D341Med (cell line): Measurements from ENCODE around the gene CASP8AP2.
"Not testable (repeated sequence)": the region's sequence is repeated elsewhere in the genome, so short reads cannot be mapped to it uniquely, and the experiment has no call there.

Source experiments
- DNase-seq: peaks from one replicate; pipeline ENCODE4 v3.0.0; 2012; ENCODE audit warnings: low spot score

CASP8AP2 gene

DNA sequence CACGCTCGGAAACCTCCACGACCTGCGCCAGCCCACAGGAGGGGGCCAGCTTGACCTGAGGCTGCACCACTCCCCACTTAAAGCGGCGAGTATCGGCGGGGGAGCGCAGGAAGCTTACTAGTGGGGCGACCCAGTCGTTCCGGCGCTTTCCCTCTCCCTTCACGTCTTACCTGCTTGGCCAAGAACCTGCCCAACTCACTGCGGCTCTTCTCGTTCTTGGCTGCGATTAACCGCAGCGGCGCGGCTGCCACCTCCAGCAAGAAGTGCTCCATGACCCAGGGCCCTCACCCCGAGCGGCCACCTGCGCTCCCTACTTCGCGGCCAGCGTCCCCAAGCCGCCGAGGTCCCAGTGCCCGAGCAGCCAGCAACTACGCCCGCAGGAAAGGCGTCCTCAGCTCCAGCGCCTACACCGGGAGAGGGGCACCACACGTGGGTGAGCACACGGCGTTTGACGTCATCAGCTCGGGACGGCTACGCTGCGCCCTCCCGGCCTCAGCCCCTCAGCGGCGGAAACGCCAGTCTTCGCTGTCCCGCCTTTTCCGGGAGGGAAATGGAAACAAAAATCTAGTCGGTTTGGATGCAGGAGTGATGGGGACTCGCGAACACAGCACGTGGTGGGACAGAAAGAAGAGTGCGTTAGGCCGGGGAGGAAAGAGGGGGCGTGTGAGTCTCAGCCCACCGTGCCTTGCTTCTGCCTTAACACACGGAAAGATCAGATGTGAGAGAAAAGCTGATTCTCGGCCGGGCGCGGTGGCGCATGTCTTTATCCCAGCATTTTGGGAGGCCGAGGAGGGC, 10.1 kb upstream of the CASP8AP2 start, which contains the start of gene MDN1:
Gene MDN1, minus strand, starts transcription at position 459 of the 795 bp plus-strand sequence. Its CDS starts 187 bp downstream, at position 272.
- peak; percentile 96 for DNase-seq

DNA sequence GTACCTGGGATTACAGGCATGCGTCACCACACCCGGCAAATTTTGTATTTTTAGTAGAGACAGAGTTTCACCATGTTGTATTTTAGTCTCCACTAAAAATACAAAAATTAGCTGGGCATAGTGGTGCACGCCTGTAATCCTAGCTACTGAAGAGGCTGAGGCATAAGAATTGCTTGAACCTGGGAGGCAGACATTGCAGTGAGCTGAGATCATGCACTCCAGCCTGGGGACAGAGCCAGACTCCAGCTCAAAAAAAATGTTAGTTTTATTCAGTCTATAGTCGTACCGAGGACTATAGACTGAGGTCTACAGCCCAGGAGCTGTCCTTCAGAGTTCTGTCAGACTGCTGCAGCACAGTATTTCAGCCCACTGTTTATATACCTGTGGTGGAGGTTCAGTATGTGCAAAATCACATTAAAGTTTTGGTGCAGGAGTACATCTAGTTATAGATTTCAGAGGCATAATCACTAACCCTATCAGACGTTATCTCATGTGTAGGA, 3.6 kb upstream of the CASP8AP2 start:
- no peak for DNase-seq

DNA sequence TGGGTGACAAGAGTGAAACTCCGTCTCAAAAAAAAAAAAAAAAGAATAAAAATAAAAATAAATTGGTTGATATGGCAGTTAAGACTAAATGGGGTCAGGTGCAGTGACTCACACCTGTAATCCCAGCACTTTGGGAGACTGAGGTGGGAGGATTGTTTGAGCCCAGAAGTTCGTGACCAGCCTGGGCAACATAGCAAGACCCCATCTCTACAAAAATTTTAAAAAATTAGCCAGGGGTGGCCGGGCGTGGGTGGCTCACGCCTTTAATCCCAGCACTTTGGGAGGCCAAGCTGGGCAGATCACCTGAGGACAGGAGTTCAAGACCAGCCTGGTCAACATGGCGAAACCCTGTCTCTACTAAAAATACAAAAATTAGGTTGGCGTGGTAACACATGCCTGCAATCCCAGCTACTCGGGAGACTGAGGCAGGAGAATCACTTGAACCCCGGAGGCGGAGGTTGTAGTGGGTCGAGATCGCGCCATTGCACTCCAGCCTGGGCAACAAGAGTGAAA, 1.1 kb upstream of the CASP8AP2 start:
- DNase-seq, result not testable (repeated sequence)

DNA sequence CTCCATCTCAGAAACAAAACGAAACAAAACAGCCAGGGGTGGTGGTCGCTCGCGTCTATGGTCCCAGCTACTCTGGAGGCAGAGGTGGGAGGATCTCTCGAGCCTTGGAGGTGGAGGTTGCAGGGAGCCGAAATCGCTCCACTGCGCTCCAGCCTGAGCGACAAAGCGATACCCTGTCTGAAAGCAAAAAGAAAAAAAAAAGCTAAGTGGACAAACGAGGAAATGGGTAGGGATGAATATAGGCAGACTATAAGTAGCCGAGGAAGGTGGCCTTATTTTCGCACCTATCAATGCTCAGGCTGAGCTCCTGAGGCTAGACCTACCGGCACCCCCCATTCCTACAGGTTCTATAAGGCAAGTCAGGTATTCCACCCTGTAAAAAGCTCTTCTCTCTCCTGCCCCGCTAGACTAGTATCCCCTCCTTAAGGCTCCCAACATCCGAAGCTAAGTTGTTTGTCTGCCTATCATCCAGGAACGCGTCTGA, 650 bp upstream of the CASP8AP2 start:
- no peak for DNase-seq

DNA sequence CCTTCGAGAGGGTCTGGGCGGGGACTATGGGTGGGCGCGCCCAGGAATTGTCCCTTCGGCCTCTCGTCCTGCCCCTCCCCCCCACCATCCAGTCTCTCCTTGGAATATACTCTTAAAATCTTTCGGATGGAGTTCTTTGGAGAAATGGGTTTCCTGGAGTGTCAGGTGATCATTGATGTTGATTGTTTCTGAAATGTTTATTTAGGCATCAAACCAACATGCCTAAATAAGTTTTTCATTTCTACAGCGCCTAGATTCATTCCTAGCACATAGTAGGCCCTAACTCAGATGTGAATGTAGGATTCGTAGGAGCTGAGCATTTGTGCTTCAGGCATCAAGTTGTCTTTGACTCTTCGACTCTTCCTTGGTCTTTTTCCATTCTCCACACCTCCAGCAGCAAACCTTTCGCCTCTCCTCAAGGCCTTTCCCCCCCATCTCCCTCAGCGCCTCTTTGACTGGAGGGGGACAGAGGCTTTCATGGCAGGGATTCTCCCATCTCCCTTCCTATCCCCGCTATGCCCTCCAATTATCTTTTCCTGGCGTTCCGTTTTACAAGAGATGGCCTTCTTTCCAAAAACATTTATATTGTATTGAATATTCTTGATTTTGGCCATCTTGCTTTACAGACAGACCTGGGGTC, 610 bp downstream of the CASP8AP2 start:
- no peak for DNase-seq

DNA sequence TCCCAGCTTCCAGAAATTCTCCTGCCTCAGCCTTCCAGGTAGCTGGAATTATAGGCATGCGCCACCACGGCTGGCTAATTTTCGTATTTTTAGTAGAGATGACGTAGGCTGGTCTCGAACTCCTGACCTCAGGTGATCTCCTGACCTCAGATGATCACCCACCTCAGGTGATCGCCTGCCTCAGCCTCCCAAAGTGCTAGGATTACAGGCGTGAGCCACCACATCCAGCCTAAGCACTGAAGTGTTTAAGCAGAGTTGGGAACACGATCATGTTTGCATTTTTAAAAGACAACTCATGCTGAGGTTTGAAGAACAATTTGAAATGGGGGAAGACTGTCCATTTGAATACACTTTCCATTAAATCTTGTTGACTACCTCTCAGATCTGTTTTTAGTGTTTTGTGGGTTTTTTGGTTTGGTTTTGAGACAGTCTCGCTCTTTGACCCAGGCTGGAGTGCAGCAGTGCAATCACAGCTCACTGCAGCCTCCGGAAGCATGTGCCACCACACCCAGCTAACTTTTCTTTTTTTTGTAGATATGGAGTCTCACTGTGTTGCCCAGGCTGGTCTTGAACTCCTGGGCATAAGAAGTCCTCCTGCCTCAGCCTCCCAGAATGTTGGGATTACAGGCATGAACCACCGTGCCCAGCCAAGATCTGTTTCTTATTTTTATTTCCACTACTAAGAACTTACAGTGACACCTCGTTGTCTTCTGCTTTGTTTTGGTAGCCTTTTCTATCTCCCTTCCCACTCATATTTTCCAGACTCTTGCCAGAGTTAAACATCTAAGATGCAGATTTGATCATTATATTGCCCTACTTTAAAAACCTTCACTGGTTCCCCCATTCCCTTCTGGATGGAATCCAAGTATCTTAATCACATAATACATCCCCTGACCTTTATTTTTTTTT, 5.5 kb downstream of the CASP8AP2 start:
- no peak for DNase-seq

DNA sequence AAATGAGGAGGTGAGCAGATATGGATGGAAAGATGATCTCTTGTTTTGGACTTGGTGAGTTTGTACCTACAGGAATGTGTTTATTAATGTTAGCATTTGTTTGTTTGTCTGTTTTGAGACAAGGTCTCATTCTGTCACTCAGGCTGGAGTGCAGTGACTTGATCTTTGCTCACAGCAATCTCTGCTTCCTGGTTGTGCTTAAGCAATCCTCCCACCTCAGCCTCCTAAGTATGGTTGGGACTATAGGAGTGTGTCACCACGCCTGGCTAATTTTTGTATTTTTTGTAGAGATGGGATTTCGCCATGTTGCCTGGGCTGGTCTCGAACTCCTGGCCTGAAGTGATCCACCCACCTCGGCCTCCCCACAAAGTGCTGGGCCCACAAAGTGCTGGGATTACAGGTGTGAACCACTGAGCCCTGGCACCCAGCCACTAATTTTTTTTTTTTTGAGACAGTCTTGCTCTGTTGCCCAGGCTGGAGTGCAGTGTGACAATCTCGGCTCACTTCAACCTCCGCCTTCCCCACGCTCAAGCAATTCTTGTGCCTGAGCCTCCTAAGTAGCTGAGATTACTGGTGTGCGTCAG, 7.1 kb downstream of the CASP8AP2 start:
- no peak for DNase-seq

DNA sequence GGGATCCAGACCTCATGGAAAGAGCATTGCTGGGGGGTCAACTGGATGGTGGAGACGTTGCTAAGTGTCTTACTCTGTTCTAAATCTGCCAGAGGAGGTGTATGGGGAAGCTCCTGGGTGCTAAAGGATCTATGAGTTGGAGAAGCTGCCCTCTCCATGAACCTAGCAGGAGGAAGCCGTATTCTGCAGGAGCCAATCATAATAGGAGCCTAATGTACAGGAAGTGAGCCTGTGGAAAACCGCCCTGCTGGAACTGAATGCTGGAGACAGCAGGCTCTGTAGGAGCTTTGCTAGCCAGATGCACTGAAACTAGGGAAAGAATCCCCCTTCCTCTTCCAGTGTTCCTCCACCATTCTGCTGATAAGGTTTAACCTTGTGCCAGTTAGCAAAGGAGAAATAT, 10.9 kb downstream of the CASP8AP2 start:
- DNase-seq, result peak; percentile 27

DNA sequence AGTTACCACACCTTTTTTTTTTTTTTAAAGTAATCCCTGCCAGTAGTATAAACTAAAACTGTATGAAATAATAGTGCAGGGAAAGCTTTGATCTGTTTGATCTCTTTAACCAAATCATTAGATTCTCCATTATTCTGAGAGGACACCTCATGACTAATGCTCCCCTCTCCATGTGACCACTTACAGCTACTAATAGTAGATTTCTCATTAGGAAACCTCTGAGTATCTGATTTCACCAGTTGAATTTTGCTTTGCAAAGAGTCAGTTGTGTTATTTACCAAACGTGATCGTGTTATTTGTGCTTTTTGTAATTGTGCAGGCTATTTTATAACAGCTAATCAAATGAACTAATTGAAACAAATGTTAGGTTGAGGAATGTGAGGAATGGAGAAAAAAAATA, 12.5 kb downstream of the CASP8AP2 start:
- DNase-seq, result no peak

DNA sequence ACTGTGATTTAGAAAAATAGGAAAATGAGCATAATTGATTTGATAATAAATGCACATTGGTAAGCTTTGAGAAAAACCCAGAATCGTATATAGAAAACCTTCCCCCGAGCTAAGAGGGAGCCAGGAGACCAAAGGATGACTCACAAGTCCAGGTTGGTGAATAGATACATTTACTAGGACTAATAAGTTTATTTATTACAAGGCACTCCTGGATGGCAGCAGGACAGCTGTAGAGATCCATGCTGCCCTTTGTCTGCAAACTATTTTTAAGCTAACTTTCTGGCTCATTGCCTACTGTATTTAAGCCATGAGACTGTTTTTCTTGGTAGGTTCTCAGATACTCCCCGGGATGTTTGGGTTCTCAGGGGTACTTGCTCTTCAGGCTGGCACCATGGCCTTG, 13.4 kb downstream of the CASP8AP2 start:
- DNase-seq, result no peak

DNA sequence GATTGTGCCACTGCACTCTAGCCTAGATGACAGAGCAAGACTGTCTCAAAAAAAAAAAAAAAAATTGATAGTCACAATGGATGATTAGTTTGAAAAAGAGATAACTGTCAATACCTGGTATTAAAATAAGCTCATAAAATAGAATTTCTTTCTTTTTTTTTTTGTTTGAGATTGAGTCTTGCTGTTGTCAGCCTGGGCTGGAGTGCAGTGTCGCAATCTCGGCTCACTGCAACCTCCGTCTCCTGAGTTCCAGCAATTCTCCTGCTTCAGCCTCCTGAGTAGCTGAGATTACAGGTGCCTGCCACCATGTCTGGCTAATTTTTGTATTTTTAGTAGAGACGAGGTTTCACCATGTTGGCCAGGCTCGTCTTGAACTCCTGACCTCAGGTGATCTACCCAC, 17.8 kb downstream of the CASP8AP2 start:
- not testable (repeated sequence) for DNase-seq

DNA sequence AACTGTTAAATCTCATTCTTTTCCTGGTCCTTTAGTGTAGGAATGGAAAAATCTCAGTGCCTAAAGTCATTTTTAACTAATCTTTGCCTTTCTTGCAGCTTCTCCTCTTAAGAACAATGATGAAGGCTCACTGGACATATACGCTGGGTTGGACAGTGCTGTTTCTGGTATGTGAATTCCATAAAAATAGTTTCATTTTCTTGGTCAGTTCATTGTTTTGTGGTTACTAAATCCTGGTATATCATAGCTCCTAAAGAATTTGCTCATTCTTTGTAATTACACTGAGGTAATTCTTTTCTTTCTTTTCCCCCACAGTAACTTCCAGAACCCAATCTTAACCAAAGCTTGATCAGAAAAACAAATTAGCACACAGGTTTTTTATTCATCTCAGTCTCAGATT, 23.4 kb downstream of the CASP8AP2 start:
- no peak for DNase-seq

DNA sequence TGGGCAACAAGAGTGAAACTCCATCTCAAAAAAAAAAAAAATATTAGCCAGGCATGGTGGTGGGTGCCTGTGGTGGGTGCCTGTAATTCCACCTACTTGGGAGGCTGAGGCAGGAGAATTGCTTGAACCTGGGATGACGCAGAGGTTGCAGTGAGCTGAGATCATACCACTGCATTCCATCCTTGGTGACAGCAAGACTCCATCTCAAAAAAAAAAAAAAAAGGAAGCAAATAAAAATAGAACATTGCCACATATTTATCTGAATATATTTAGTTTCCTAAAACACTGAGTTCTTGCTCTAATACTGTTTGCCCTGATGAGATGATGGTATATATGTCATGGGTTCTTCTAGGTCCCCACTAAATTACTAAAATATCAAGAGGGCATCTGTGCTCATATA, 28.4 kb downstream of the CASP8AP2 start:
- DNase-seq, result no peak

DNA sequence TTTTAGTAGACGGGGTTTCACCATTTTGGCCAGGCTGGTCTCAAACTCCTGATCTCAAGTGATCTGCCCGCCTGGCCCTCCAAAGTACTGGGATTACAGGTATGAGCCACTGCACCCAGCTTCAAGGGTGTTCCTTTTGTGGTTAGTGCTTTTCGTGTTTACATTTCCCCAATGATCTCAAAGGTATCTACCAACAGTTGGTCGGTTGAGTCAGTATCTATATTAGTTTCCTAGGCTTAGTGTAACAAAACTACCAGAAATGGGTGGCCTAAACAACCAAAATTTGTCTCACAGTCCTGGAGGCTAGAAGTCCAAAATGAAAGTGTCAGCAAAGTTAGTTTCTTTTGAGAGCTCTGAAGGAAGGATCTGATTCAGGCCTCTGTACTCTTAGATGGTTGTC, 30.1 kb downstream of the CASP8AP2 start:
- DNase-seq, result no peak

DNA sequence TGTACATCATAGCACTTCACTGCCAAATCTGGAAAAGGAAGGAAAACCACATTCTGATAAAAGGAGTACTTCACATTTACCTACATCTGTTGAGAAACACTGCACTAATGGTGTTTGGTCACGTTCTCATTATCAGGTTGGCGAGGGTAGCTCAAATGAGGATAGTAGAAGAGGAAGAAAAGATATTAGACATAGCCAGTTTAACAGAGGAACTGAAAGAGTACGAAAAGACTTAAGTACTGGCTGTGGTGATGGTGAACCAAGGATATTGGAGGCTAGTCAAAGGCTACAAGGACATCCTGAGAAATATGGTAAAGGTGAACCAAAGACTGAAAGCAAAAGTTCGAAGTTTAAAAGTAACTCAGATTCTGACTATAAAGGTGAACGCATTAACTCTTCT, 32.6 kb downstream of the CASP8AP2 start:
- no peak for DNase-seq

DNA sequence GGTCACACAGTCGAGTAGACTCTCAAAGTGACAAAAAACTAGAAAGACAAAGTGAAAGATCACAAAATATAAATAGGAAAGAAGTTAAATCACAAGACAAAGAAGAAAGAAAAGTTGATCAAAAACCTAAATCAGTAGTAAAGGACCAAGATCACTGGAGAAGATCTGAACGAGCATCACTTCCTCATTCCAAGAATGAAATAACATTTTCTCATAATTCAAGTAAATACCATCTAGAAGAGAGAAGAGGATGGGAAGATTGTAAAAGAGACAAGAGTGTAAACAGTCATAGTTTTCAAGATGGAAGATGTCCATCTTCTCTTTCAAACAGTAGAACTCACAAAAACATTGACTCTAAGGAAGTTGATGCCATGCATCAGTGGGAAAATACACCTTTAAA, 33.0 kb downstream of the CASP8AP2 start:
- no peak for DNase-seq

DNA sequence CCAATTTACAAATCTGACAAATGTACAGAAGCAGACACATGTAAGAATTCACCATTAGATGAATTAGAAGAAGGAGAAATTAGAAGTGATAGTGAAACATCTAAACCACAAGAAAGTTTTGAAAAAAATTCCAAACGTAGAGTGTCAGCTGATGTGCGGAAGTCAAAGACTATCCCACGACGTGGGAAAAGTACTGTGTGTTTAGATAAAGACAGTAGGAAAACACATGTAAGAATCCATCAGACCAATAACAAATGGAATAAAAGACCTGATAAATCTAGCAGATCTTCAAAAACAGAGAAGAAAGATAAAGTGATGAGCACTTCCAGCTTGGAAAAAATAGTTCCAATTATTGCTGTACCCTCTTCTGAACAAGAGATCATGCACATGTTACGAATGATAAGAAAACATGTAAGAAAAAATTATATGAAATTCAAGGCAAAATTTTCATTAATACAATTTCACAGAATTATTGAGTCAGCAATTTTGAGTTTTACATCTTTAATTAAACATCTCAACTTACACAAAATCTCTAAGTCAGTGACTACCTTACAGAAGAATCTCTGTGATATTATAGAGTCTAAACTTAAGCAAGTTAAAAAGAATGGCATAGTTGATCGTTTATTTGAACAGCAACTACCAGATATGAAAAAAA, 36.5 kb downstream of the CASP8AP2 start:
- no peak for DNase-seq

DNA sequence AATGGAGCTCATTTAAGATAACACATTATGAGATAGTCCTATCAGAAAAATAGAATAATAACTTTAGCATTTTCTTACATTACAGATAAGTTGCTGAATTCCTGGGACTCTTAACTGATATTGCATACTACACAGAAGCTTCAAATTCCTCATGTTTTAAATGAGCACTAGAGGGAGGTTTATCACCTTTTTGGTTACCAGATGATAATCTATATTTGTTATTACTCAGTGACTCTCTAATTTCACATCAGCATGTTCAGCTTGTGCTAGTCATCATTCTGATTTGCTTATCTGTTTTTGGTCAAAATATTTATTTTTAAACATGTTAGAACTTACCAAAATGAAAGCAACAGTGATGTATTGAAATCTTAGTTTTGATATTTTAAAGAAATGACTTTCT, 44.0 kb downstream of the CASP8AP2 start:
- no peak for DNase-seq

DNA sequence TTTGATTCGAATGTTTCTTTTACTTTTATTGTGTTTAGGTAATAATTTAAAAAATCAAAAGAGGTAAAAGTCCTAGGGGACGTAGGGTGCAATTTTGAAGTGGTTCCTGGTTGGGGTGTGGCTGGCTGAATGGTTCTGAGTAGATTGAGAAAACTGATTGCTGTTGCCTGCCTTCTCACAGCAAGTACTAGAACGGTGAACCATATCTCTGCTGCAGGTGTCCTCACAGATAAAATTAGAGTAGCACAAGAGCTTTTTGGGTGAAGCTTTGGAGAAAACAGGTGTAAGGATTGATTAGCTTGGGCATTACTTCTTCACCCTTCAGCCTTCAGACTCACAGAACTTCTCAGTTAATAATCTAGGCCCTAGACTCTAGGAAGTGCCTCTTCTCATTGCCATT, 44.8 kb downstream of the CASP8AP2 start:
- DNase-seq, result no peak

DNA sequence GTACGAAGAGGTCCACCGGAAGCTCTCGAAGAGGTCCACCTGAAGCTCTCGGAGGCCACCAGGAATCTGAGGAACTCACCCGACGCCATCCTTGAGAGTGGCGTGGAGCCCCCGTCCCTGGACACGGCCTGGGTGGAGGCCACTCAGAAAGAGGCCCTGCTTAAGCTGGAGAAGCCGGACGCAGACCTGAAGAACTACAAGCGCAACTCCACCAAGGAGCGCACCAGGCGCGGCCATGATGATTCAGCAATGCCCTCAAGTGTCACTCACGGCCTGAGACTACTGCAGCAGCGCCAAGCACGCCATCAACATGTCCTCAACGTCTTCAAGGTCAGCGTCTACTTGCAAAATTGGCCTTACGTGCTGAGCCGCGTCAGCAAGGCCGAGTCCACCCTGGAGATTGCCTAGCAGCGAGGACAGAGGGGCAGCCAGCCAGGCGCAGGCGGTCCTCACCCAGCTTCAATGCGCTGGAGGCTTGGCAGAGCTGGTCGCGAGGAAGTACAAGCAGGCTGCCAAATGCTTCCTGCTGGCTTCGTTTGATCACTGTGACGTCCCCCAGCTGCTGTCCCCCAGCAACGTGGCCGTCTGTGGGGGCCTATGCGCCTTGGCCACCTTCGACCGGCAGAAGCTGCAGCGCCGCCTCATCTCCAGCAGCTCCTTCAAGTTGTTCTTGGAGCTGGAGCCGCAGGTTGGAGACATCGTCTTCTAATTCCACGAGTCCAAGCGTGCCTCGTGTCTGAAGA, 56.9 kb downstream of the CASP8AP2 start:
- no peak for DNase-seq
